ENCODE results near the gene APBA2. TPM values are rescaled to one million over a fixed set of nuclear protein-coding genes. Genes with fewer than 3 reads are reported as not detected.

Gene APBA2
- total RNA-seq, 4 donors from 2014 or later: 1.1 to 2.4 (median 1.3) TPM

DNA sequence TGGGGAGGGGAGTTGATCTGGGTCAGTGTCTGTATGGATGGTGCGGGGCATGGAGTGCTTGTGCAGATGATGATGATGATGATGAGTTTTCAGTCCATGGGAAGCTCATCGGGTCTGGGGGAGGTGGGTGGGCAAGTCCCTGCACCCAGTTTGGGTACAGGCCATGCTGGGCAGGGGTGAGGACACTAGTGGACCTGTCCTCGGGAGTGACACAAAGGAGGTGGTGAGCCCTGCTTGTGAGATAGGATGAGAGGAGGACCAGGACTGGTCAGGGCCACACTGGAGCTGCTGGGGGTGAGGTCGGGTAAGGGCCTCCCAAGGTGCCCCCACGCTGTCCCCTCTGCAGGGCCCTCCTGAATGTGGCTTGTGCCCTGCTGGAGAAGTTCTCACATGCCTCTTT, 177.9 kb downstream of the APBA2 start:
- TF ChIP-seq, protein P1, sequence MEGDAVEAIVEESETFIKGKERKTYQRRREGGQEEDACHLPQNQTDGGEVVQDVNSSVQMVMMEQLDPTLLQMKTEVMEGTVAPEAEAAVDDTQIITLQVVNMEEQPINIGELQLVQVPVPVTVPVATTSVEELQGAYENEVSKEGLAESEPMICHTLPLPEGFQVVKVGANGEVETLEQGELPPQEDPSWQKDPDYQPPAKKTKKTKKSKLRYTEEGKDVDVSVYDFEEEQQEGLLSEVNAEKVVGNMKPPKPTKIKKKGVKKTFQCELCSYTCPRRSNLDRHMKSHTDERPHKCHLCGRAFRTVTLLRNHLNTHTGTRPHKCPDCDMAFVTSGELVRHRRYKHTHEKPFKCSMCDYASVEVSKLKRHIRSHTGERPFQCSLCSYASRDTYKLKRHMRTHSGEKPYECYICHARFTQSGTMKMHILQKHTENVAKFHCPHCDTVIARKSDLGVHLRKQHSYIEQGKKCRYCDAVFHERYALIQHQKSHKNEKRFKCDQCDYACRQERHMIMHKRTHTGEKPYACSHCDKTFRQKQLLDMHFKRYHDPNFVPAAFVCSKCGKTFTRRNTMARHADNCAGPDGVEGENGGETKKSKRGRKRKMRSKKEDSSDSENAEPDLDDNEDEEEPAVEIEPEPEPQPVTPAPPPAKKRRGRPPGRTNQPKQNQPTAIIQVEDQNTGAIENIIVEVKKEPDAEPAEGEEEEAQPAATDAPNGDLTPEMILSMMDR (IDR thresholded peaks at IDR 0.05; ENCODE audit: low read depth): no peak

DNA sequence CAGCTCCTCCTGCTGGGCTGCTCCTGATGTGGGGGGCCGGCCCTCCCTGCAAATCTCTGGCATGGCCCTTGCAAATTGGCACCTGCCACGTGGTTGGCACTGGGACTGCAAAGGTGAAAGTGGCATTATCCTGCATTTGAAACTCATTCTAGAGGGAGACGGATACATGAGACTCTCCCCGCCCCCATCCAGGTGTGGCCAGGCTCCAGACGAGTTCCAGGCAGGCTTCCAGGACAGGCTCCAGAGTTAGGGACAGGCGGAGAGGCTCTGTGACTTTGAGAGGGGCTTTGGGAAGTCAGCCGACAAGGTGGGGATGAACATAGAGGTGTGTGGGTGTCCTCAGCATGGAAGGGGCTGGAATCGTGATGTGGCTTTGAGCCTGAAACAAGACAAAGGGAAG, 178.5 kb downstream of the APBA2 start:
- TF ChIP-seq, protein P1 (IDR thresholded peaks at IDR 0.05; ENCODE audit: low read depth): no peak

DNA sequence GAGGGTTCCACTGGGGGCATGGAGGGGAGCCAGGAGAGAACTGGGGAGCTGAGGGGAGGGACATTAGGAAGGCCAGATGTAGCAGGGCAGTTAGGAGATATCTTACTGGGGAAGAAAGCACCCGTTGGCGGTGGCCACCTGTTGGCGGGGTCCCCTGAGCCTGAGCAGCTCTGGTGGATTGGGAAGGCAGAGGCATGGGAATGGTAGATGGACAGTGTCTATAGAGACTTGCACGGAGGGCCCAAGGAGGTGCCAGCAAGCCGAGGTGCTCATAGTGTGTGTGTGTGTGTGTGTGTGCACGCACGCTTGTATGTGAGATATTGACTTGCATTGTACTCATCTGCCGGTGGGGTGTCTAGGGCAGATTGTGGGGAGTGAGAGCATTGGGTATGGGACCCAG, 179.0 kb downstream of the APBA2 start:
- TF ChIP-seq, protein P1 (IDR thresholded peaks at IDR 0.05; ENCODE audit: low read depth): no peak

DNA sequence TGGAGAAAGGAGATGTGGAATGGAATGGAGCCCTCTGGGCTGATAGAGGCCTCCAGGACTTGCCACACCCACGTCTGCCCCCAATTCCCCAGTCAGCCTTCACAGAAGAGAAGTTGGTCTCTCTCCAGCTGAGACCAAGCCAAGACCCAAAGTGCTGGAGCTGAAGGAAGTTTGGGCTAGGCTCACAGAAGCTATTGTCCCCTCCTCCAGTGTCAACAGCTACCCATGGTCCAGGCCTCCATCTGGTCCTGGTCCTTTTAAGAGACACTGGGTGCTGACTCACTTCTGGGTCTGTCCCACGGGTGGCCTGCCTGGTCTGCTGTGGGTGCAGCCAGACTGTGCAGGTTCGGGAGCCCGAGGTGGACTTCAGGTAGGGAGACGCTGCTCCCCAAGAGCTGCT, 179.8 kb downstream of the APBA2 start:
- TF ChIP-seq, protein P1 (IDR thresholded peaks at IDR 0.05; ENCODE audit: low read depth): no peak

DNA sequence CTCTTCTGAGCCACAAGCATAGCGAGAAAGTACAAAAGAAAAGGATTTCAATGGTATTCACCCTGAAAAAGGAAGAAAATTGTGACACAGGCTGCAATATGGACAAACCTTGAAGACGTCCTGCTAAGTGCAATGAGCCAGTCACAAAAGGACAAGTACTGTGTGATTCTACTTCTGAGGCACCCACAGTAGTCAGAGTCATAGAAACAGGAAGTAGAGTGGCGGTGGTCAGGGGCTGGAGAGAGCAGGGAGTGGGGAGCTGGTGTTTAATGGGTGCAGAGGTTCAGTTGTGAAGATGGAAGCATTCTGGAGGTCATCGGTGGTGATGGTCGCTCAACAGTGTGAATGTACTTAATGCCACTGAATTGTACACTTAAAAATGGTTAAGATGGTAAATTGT, 180.5 kb downstream of the APBA2 start:
- TF ChIP-seq, protein P1 (IDR thresholded peaks at IDR 0.05; ENCODE audit: low read depth): no peak

DNA sequence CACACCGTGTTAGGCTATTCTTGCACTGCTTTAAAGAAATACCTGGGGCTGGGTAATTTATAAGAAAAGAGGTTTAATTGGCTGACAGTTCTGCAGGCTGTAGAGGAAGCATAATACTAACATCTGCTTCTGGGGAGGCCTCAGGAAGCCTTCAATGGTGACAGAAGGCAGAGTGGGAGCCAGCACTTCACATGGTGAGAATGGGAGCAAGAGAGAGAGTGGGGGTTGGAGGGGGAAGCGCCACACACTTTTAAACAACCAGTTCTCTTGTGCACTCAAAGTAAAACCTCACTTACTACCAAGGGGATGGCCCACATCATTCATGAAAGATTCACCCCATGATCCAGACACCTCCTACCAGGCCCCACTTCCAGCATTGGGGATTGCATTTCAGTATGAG, 181.1 kb downstream of the APBA2 start:
- TF ChIP-seq, protein P1 (IDR thresholded peaks at IDR 0.05; ENCODE audit: low read depth): no peak

DNA sequence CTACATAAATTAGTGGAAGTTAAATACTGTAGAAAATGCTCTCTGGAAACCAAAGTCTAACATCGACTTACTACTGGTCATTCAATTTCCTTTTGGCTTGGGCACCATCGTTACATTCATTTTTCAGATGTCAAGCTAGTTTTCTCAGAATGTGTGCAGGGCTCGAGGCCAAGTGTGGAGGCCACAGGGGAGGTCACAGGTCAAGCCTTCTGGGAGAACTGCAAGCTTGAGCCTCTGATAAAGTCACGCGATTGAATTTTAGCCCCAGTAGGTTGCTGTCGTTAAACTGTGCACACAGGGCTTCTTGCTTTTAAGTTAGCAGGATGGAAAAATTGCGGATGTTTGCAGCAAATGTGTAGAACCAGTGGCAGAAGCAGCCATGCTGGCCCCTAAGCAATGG, 182.2 kb downstream of the APBA2 start:
- TF ChIP-seq, protein P1 (IDR thresholded peaks at IDR 0.05; ENCODE audit: low read depth): no peak

Data from subcutaneous adipose tissue (tissue), 4 donors.